H9 (cell line): Measurements from ENCODE around the gene PFN1. TPM values are rescaled to one million over a fixed set of nuclear protein-coding genes. Genes with fewer than 3 reads are reported as not detected.

Experiments
- DNase-seq: peaks from one replicate; pipeline ENCODE4 v3.0.0-alpha.2; 2017
- H2AFZ ChIP-seq: one replicate; pipeline ENCODE4 v1.6.1; 2013; ENCODE audit warnings: mild to moderate bottlenecking, low read length, control low read depth, moderate library complexity
- H2AK5ac ChIP-seq: 2 replicates; pipeline ENCODE4 v1.6.1; 2013; ENCODE audit warnings: low read length, control low read depth, mixed read lengths; ENCODE audit not compliant: insufficient read length
- H2BK120ac ChIP-seq: one replicate; pipeline ENCODE4 v1.6.1; 2013; ENCODE audit warnings: low read depth, mild to moderate bottlenecking, low read length, control low read depth, inconsistent platforms; ENCODE audit not compliant: poor library complexity, severe bottlenecking
- H2BK12ac ChIP-seq: 2 replicates; pipeline ENCODE4 v1.6.1; 2013; ENCODE audit warnings: low read length, control low read depth, mixed read lengths, low read depth; ENCODE audit not compliant: insufficient read length
- H2BK15ac ChIP-seq: 2 replicates; pipeline ENCODE4 v1.6.1; 2013; ENCODE audit warnings: low read depth, low read length, control low read depth
- H2BK20ac ChIP-seq: one replicate; pipeline ENCODE4 v1.6.1; 2013; ENCODE audit warnings: low read depth, mild to moderate bottlenecking, low read length, control low read depth, inconsistent platforms; ENCODE audit not compliant: poor library complexity, severe bottlenecking
- H2BK5ac ChIP-seq: 2 replicates; pipeline ENCODE4 v1.6.1; 2013; ENCODE audit warnings: low read length, control low read depth, mixed read lengths; ENCODE audit not compliant: insufficient read length
- H3K14ac ChIP-seq: 2 replicates; pipeline ENCODE4 v1.6.1; 2013; ENCODE audit warnings: low read length, control low read depth; ENCODE audit not compliant: insufficient read depth
- H3K18ac ChIP-seq: 2 replicates; pipeline ENCODE4 v1.6.1; 2013; ENCODE audit warnings: low read depth, mild to moderate bottlenecking, mixed read lengths, low read length, control low read depth; ENCODE audit not compliant: insufficient read length
- H3K23ac ChIP-seq: 2 replicates; pipeline ENCODE4 v1.6.1; 2013; ENCODE audit warnings: low read length, control low read depth, mixed read lengths, low read depth; ENCODE audit not compliant: insufficient read length
- H3K23me2 ChIP-seq: 2 replicates; pipeline ENCODE4 v1.6.1; 2013; ENCODE audit warnings: low read depth, mild to moderate bottlenecking, mixed read lengths, low read length, control low read depth; ENCODE audit not compliant: insufficient read length, poor library complexity, severe bottlenecking
- H3K27ac ChIP-seq: 2 replicates; pipeline ENCODE4 v1.5.1; 2013; ENCODE audit warnings: low read length, control low read depth, mixed read lengths, low read depth; ENCODE audit not compliant: insufficient read length
- H3K27me3 ChIP-seq: 2 replicates; pipeline ENCODE4 v1.6.1; 2013; ENCODE audit warnings: low read length, control low read depth, inconsistent platforms; ENCODE audit not compliant: insufficient read depth
- H3K4ac ChIP-seq: 2 replicates; pipeline ENCODE4 v1.6.1; 2013; ENCODE audit warnings: low read depth, mild to moderate bottlenecking, control low read depth, inconsistent platforms, low read length, moderate library complexity
- H3K4me1 ChIP-seq: 2 replicates; pipeline ENCODE4 v1.6.1; 2013; ENCODE audit warnings: low read length, control low read depth, inconsistent platforms; ENCODE audit not compliant: insufficient read depth
- H3K4me2 ChIP-seq: 2 replicates; pipeline ENCODE4 v1.6.1; 2013; ENCODE audit warnings: low read length, control low read depth, mixed read lengths; ENCODE audit not compliant: insufficient read length, insufficient read depth
- H3K56ac ChIP-seq: 2 replicates; pipeline ENCODE4 v1.6.1; 2013; ENCODE audit warnings: low read depth, mild to moderate bottlenecking, mixed read lengths, low read length, control low read depth; ENCODE audit not compliant: insufficient read length
- H3K79me1 ChIP-seq: 2 replicates; pipeline ENCODE4 v1.6.1; 2013; ENCODE audit warnings: low read depth, mild to moderate bottlenecking, moderate library complexity, low read length, control low read depth, inconsistent platforms; ENCODE audit not compliant: insufficient read depth, poor library complexity, severe bottlenecking
- H3K79me2 ChIP-seq: 2 replicates; pipeline ENCODE4 v1.6.1; 2013; ENCODE audit warnings: low read length, control low read depth, inconsistent platforms; ENCODE audit not compliant: insufficient read depth
- H3K9ac ChIP-seq: 2 replicates; pipeline ENCODE4 v1.6.1; 2013; ENCODE audit warnings: low read length, control low read depth, mixed read lengths; ENCODE audit not compliant: insufficient read length; ENCODE audit errors: extremely low read depth
- H3K9me3 ChIP-seq: one replicate; pipeline ENCODE4 v1.6.1; 2013; ENCODE audit warnings: low read depth, low read length, inconsistent platforms; ENCODE audit not compliant: control insufficient read depth
- H3T11ph ChIP-seq: one replicate; pipeline ENCODE4 v1.6.1; 2013; ENCODE audit warnings: mild to moderate bottlenecking, low read length, control low read depth, inconsistent platforms
- H4K20me1 ChIP-seq: one replicate; pipeline ENCODE4 v1.6.1; 2013; ENCODE audit not compliant: control insufficient read depth, insufficient read length, insufficient read depth
- H4K5ac ChIP-seq: 2 replicates; pipeline ENCODE4 v1.6.1; 2013; ENCODE audit warnings: low read depth, mild to moderate bottlenecking, mixed read lengths, low read length, control low read depth; ENCODE audit not compliant: insufficient read length
- H4K8ac ChIP-seq: replicated peaks from 2 replicates; pipeline ENCODE4 v1.6.1; 2013; ENCODE audit warnings: low read length, control low read depth, mixed read lengths, low read depth; ENCODE audit not compliant: insufficient read length
- H4K91ac ChIP-seq: 2 replicates; pipeline ENCODE4 v1.6.1; 2013; ENCODE audit warnings: low read depth, mild to moderate bottlenecking, moderate library complexity, mixed read lengths, low read length, control low read depth; ENCODE audit not compliant: insufficient read length
- H3K27ac Mint-ChIP-seq, 3 experiments: 2 replicates in 2 of 3; 3 replicates in 1 of 3; pipeline ENCODE4 v1.8.0; 2020 to 2021; ENCODE audit warnings: mixed read lengths in 3 of 3, mild to moderate bottlenecking in 1 of 3, moderate library complexity in 1 of 3
- H3K27me3 Mint-ChIP-seq: 2 replicates; pipeline ENCODE4 v1.8.0; 2021; ENCODE audit warnings: low read depth, mild to moderate bottlenecking, moderate library complexity, mixed read lengths
- H3K36me3 Mint-ChIP-seq, 3 experiments: 2 replicates in 2 of 3; 3 replicates in 1 of 3; pipeline ENCODE4 v1.8.0; 2020 to 2021; ENCODE audit warnings: low read depth in 3 of 3, mixed read lengths in 3 of 3; ENCODE audit not compliant: insufficient read depth in 1 of 3
- H3K4me1 Mint-ChIP-seq, 2 experiments: 2 replicates each; pipeline ENCODE4 v1.8.0; 2020; ENCODE audit warnings: mixed read lengths in 2 of 2
- H3K4me3 Mint-ChIP-seq, 2 experiments: 2 replicates in 1 of 2; 3 replicates in 1 of 2; pipeline ENCODE4 v1.8.0; 2020 to 2021; ENCODE audit warnings: mild to moderate bottlenecking in 2 of 2, mixed read lengths in 2 of 2, moderate library complexity in 1 of 2
- H3K9me3 Mint-ChIP-seq, 2 experiments: 2 replicates in 1 of 2; 3 replicates in 1 of 2; pipeline ENCODE4 v1.8.0; 2020; ENCODE audit warnings: mild to moderate bottlenecking in 2 of 2, mixed read lengths in 2 of 2, moderate library complexity in 1 of 2
- WGBS: extraction: QIAGEN DNeasy Blood & Tissue Kit; methylation state at CpG from one replicate; pipeline ENCODE4 v1.1.7; 2013; ENCODE audit warnings: missing lambda C conversion rate, low lambda C conversion rate, mixed read lengths; ENCODE audit not compliant: insufficient read length; ENCODE audit errors: extremely low coverage; 5-methylcytosine and 5-hydroxymethylcytosine counted together
- total RNA-seq: library from RNA; stranded (reverse); gene quantifications from 2 replicates; pipeline ENCODE4 v1.2.1, GENCODE V29; 2021
- TF ChIP-seq, protein P1 (sequence below): fragments of 200-600 bp; sonication (generic); conservative IDR thresholded peaks from 3 replicates; pipeline ENCODE4 v1.8.0; 2021; ENCODE audit warnings: antibody characterized with exemption, mild to moderate bottlenecking

The PFN1 gene
- total RNA-seq, 1 experiment from 2014 or later = 1,149 TPM

GRCh38 chr17:4947010-4947410 lies 1.3 kb downstream of the PFN1 start:
- TF ChIP-seq, protein P1, sequence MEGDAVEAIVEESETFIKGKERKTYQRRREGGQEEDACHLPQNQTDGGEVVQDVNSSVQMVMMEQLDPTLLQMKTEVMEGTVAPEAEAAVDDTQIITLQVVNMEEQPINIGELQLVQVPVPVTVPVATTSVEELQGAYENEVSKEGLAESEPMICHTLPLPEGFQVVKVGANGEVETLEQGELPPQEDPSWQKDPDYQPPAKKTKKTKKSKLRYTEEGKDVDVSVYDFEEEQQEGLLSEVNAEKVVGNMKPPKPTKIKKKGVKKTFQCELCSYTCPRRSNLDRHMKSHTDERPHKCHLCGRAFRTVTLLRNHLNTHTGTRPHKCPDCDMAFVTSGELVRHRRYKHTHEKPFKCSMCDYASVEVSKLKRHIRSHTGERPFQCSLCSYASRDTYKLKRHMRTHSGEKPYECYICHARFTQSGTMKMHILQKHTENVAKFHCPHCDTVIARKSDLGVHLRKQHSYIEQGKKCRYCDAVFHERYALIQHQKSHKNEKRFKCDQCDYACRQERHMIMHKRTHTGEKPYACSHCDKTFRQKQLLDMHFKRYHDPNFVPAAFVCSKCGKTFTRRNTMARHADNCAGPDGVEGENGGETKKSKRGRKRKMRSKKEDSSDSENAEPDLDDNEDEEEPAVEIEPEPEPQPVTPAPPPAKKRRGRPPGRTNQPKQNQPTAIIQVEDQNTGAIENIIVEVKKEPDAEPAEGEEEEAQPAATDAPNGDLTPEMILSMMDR = no peak
- no peak overlapping the region for H3K56ac ChIP-seq
- H3K9ac ChIP-seq = peak overlapping the region; percentile 42
- no peaks in the 10 kb centered on the region for H4K20me1 ChIP-seq
- peaks cover 13% of the 10 kb centered on the region; the same call in 1 of the 2 replicates for H3K79me2 ChIP-seq
- Mint-ChIP-seq H3K36me3 (peaks cover 27 to 55% (median 46%) of the 10 kb centered on the region in 3 experiments), H3K4me1 (peaks cover 37 to 38% of the 10 kb centered on the region in 2 experiments), H3K27ac (peak overlapping the region; percentile 32 to 92 (median 78); a peak in 6 of 7 replicates), H3K27me3 (peaks cover 5% of the 10 kb centered on the region), H3K4me3 (peak overlapping the region; percentile 95 to 100), H3K9me3 (peaks cover 0 to 2% of the 10 kb centered on the region in 2 experiments; a peak in 2 of 5 replicates)
- H3K9me3 ChIP-seq = no peaks in the 10 kb centered on the region
- H2BK5ac ChIP-seq = no peak overlapping the region
- H2BK120ac ChIP-seq = no peak overlapping the region
- peak overlapping the region; percentile 72 for H3K4me2 ChIP-seq
- H3K4me1 ChIP-seq = peaks cover 4% of the 10 kb centered on the region; the same call in 1 of the 2 replicates
- no peak overlapping the region for H3K18ac ChIP-seq
- peaks cover 4% of the 10 kb centered on the region for H3K79me1 ChIP-seq
- no CpG with 5 or more reads among the region's 7 CpGs for WGBS
- H3K23ac ChIP-seq = no peak overlapping the region
- no peak overlapping the region for H2AK5ac ChIP-seq
- H4K5ac ChIP-seq = no peak overlapping the region
- no peak overlapping the region for H4K91ac ChIP-seq
- DNase-seq = no peak
- H4K8ac ChIP-seq = no peak overlapping the region
- no peak overlapping the region for H2BK20ac ChIP-seq
- H3K27ac ChIP-seq = no peak overlapping the region
- H3K27me3 ChIP-seq = no peaks in the 10 kb centered on the region
- peaks cover 23% of the 10 kb centered on the region for H3K23me2 ChIP-seq
- H2BK12ac ChIP-seq = no peak overlapping the region
- H2AFZ ChIP-seq = no peak overlapping the region
- no peak overlapping the region for H3T11ph ChIP-seq
- H2BK15ac ChIP-seq = no peak overlapping the region
- H3K4ac ChIP-seq = no peak overlapping the region; the same call in 1 of the 2 replicates
- H3K14ac ChIP-seq = 0 out of 2 replicates have a peak overlapping the region, but pooled peaks have one; percentile 31
